Tibial nerve (tissue), 3 donors: Measurements from ENCODE around the gene AFF3.

Experiments
- POLR2A ChIP-seq, 2 donors: fragments of 450-650 bp; IDR thresholded peaks; one replicate each; pipeline ENCODE4 v1.6.1; 2017; ENCODE audit warnings: antibody characterized with exemption in 2 of 2, mild to moderate bottlenecking in 2 of 2, moderate library complexity in 2 of 2
- TF ChIP-seq, protein P1 (sequence below), 5 experiments: fragments of 200-600 bp in 3 of 5; fragments of 450-650 bp in 2 of 5; sonication (generic) in 3 of 5; IDR thresholded peaks; one replicate each; pipeline ENCODE4 v1.5.1; 2016 to 2019; ENCODE audit warnings: antibody characterized with exemption in 5 of 5, mild to moderate bottlenecking in 3 of 5, moderate library complexity in 2 of 5

GRCh38 chr2:99600981-99601651, 541.3 kb downstream of the AFF3 start:
- TF ChIP-seq, protein P1, sequence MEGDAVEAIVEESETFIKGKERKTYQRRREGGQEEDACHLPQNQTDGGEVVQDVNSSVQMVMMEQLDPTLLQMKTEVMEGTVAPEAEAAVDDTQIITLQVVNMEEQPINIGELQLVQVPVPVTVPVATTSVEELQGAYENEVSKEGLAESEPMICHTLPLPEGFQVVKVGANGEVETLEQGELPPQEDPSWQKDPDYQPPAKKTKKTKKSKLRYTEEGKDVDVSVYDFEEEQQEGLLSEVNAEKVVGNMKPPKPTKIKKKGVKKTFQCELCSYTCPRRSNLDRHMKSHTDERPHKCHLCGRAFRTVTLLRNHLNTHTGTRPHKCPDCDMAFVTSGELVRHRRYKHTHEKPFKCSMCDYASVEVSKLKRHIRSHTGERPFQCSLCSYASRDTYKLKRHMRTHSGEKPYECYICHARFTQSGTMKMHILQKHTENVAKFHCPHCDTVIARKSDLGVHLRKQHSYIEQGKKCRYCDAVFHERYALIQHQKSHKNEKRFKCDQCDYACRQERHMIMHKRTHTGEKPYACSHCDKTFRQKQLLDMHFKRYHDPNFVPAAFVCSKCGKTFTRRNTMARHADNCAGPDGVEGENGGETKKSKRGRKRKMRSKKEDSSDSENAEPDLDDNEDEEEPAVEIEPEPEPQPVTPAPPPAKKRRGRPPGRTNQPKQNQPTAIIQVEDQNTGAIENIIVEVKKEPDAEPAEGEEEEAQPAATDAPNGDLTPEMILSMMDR (IDR thresholded peaks at IDR 0.05): no peak
- no peak for TF ChIP-seq POLR2A (IDR thresholded peaks at IDR 0.05)
